OCI-LY1 (cell line): ENCODE measurements around the gene SCIN.

Experiments used
- H2AFZ ChIP-seq: fragments of 200-600 bp; sonication (generic), shearing (Covaris generic); 2 replicates; pipeline ENCODE4 v1.6.0; 2014; ENCODE audit warnings: antibody characterized with exemption, mild to moderate bottlenecking, low read length
- H3F3A ChIP-seq: fragments of 200-600 bp; sonication (generic), shearing (Covaris generic); 2 replicates; pipeline ENCODE4 v1.6.0; 2014; ENCODE audit warnings: mild to moderate bottlenecking, antibody characterized with exemption, low read length, moderate library complexity; ENCODE audit not compliant: insufficient read depth
- H3K27ac ChIP-seq: fragments of 200-600 bp; sonication (generic); 2 replicates; pipeline ENCODE4 v1.5.1; 2014; ENCODE audit warnings: low read length, mixed run types, mild to moderate bottlenecking, low read depth; ENCODE audit not compliant: poor library complexity, severe bottlenecking
- H3K27me3 ChIP-seq: fragments of 200-600 bp; sonication (generic); 2 replicates; pipeline ENCODE4 v1.6.0; 2014; ENCODE audit warnings: antibody characterized with exemption, mild to moderate bottlenecking, low read length, moderate library complexity; ENCODE audit not compliant: insufficient read depth
- H3K36me3 ChIP-seq: fragments of 200-600 bp; sonication (generic); 2 replicates; pipeline ENCODE4 v1.6.1; 2014; ENCODE audit warnings: mild to moderate bottlenecking, antibody characterized with exemption, low read length, moderate library complexity, mixed read lengths; ENCODE audit not compliant: insufficient read depth
- H3K4me1 ChIP-seq: fragments of 200-600 bp; sonication (generic); 2 replicates; pipeline ENCODE4 v1.5.1; 2014; ENCODE audit warnings: mild to moderate bottlenecking, low read length, moderate library complexity; ENCODE audit not compliant: insufficient read depth, severe bottlenecking
- H3K4me2 ChIP-seq: fragments of 200-600 bp; sonication (generic), shearing (Covaris generic); 2 replicates; pipeline ENCODE4 v1.6.1; 2014; ENCODE audit warnings: low read length
- H3K4me3 ChIP-seq: fragments of 200-600 bp; sonication (generic); 2 replicates; pipeline ENCODE4 v1.5.1; 2014; ENCODE audit warnings: low read length, low read depth, mild to moderate bottlenecking, mixed read lengths; ENCODE audit not compliant: poor library complexity, severe bottlenecking
- H3K79me2 ChIP-seq: fragments of 200-600 bp; shearing (Covaris generic); 2 replicates; pipeline ENCODE4 v1.6.1; 2016; ENCODE audit warnings: mixed run types, low read length, mixed read lengths; ENCODE audit not compliant: insufficient read depth
- H3K9ac ChIP-seq: fragments of 200-600 bp; sonication (generic), shearing (Covaris generic); 2 replicates; pipeline ENCODE4 v1.6.1; 2014; ENCODE audit warnings: mild to moderate bottlenecking, low read length, mixed read lengths
- H3K9me2 ChIP-seq: fragments of 200-600 bp; sonication (generic), shearing (Covaris generic); 2 replicates; pipeline ENCODE4 v1.6.1; 2014; ENCODE audit warnings: low read depth, mild to moderate bottlenecking, low read length, mixed read lengths
- H3K9me3 ChIP-seq: fragments of 200-600 bp; shearing (Covaris generic); 2 replicates; pipeline ENCODE4 v1.6.1; 2014; ENCODE audit warnings: low read length, mixed read lengths
- H4K20me1 ChIP-seq: fragments of 200-600 bp; sonication (generic), shearing (Covaris generic); 2 replicates; pipeline ENCODE4 v1.6.0; 2016; ENCODE audit warnings: mild to moderate bottlenecking, low read length; ENCODE audit not compliant: insufficient read depth
- EZH2 ChIP-seq: fragments of 200-600 bp; sonication (generic), shearing (Covaris generic); IDR thresholded peaks from 2 replicates; pipeline ENCODE4 v1.8.0; 2017; ENCODE audit warnings: borderline replicate concordance, mixed run types, mild to moderate bottlenecking, antibody characterized with exemption, low read length, moderate library complexity, mixed read lengths
- TF ChIP-seq, protein P1 (sequence below): fragments of 200-600 bp; sonication (generic), shearing (Covaris generic); IDR thresholded peaks from 2 replicates; pipeline ENCODE4 v1.5.1; 2017; ENCODE audit warnings: mild to moderate bottlenecking, antibody characterized with exemption, low read length, moderate library complexity, mixed read lengths

SCIN gene

DNA sequence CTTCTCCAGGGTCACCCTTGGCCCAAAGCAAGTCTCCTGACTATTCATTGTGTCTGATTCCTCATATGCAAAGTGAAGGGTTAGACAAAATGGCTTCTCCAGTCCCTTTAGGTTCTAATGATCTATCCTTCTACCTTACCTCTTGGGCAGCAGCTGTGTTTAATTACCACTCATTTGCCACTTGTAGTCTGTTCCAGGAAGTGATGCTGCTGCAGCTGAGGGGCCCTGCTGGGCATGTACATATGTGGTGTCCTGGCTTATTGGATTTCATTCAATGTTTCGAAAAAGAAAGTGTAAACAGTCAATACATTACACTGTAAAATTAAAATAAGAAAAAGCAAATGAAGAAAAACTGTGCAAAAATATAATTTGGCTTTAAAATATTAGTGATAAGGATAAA is 36.6 kb downstream of the SCIN start:
- Histone ChIP-seq H3F3A (no peaks in the 10 kb centered on the region), H3K9ac (no peak overlapping the region), H3K4me1 (no peaks in the 10 kb centered on the region), H3K79me2 (no peaks in the 10 kb centered on the region), H3K27me3 (no peaks in the 10 kb centered on the region), H3K9me3 (no peaks in the 10 kb centered on the region), H3K36me3 (no peaks in the 10 kb centered on the region), H2AFZ (no peak overlapping the region), H3K27ac (no peak overlapping the region), H3K4me2 (no peak overlapping the region), H4K20me1 (no peaks in the 10 kb centered on the region), H3K9me2 (no peaks in the 10 kb centered on the region), H3K4me3 (no peak overlapping the region)
- no peak for TF ChIP-seq EZH2
- TF ChIP-seq, protein P1, sequence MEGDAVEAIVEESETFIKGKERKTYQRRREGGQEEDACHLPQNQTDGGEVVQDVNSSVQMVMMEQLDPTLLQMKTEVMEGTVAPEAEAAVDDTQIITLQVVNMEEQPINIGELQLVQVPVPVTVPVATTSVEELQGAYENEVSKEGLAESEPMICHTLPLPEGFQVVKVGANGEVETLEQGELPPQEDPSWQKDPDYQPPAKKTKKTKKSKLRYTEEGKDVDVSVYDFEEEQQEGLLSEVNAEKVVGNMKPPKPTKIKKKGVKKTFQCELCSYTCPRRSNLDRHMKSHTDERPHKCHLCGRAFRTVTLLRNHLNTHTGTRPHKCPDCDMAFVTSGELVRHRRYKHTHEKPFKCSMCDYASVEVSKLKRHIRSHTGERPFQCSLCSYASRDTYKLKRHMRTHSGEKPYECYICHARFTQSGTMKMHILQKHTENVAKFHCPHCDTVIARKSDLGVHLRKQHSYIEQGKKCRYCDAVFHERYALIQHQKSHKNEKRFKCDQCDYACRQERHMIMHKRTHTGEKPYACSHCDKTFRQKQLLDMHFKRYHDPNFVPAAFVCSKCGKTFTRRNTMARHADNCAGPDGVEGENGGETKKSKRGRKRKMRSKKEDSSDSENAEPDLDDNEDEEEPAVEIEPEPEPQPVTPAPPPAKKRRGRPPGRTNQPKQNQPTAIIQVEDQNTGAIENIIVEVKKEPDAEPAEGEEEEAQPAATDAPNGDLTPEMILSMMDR = no peak

DNA sequence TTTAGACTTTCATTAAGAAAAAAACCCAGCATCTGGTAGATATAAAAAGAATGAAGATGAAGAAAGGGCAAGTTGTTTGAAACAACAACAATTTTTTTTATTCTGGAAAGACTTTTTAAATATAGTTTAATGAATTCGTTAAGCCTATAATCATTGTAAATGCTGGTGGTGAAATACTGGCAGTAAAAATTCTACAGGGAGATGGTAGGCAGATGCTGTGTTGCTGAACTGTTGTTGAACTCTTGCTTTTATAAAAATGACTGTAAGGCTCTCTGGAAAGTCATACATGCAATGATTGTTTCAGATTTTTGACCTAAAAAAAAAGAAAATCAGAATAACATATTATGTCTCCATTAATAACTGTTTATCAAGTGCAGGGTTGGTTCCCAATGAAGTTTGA is 39.0 kb downstream of the SCIN start:
- H4K20me1 ChIP-seq = no peaks in the 10 kb centered on the region
- H2AFZ ChIP-seq = no peak overlapping the region
- H3K27ac ChIP-seq = no peak overlapping the region
- no peaks in the 10 kb centered on the region for H3K4me1 ChIP-seq
- H3K9me3 ChIP-seq = no peaks in the 10 kb centered on the region
- no peak overlapping the region for H3K9ac ChIP-seq
- no peaks in the 10 kb centered on the region for H3F3A ChIP-seq
- no peaks in the 10 kb centered on the region for H3K79me2 ChIP-seq
- H3K9me2 ChIP-seq = no peaks in the 10 kb centered on the region
- no peaks in the 10 kb centered on the region for H3K27me3 ChIP-seq
- H3K4me3 ChIP-seq = no peak overlapping the region
- no peak for TF ChIP-seq EZH2
- TF ChIP-seq, protein P1 = no peak
- H3K36me3 ChIP-seq = no peaks in the 10 kb centered on the region
- no peak overlapping the region for H3K4me2 ChIP-seq

GRCh38 chr7:12610899-12611298 is 40.4 kb downstream of the SCIN start:
- H3K36me3 ChIP-seq = no peaks in the 10 kb centered on the region
- no peaks in the 10 kb centered on the region for H4K20me1 ChIP-seq
- no peaks in the 10 kb centered on the region for H3K79me2 ChIP-seq
- H3K9ac ChIP-seq = no peak overlapping the region
- no peak overlapping the region for H3K4me2 ChIP-seq
- TF ChIP-seq EZH2 = no peak
- TF ChIP-seq, protein P1 = no peak
- H3K27ac ChIP-seq = no peak overlapping the region
- H3K9me3 ChIP-seq = no peaks in the 10 kb centered on the region
- H3K9me2 ChIP-seq = no peaks in the 10 kb centered on the region
- no peaks in the 10 kb centered on the region for H3K4me1 ChIP-seq
- no peak overlapping the region for H2AFZ ChIP-seq
- H3K4me3 ChIP-seq = no peak overlapping the region
- no peaks in the 10 kb centered on the region for H3K27me3 ChIP-seq
- H3F3A ChIP-seq = no peaks in the 10 kb centered on the region
